ENCODE measurements around the gene LMAN1L.

DNA sequence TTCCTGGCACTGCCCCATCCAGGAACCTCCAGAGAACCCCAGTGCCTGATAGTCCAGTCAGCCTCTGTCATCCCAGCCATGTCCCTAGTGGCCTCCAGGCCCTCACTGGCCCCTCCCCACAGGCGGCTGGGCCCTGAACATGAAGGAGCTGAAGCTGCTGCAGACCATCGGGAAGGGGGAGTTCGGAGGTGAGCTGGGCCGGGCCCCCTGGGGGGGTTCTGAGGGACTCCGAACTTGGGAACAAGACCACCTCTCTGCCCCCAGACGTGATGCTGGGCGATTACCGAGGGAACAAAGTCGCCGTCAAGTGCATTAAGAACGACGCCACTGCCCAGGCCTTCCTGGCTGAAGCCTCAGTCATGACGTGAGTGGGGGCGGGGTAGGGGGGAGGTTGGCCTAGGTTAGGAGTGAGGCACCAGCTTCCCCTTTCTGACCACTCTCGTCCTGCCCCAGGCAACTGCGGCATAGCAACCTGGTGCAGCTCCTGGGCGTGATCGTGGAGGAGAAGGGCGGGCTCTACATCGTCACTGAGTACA is 12.0 kb upstream of the LMAN1L start:
- TF ChIP-seq EZH2 (IDR thresholded peaks at IDR 0.05; ENCODE audit: insufficient read depth, poor library complexity, severe bottlenecking) (no peak), EZH2phosphoT487 (IDR thresholded peaks at IDR 0.05; ENCODE audit: insufficient read depth, low read depth) (no peak)

All from GM23248 (cell line).